Tibial nerve (tissue), 4 donors: ENCODE data around the gene RUFY4. TPM values are rescaled to one million over a fixed set of nuclear protein-coding genes. Genes with fewer than 3 reads are reported as not detected.

Experiments
- DNase-seq, 2 donors: peaks; one replicate each; pipeline ENCODE4 v3.0.0-alpha.2; 2019; ENCODE audit warnings: low spot score in 2 of 2
- H3K27ac ChIP-seq, 4 donors: fragments of 200-600 bp; sonication (generic) in 3 of 4; one replicate each; pipeline ENCODE4 v1.5.1; 2017 to 2019; ENCODE audit warnings: mild to moderate bottlenecking in 1 of 4
- H3K27me3 ChIP-seq, 2 donors: fragments of 200-600 bp; sonication (generic) in 1 of 2; one replicate each; pipeline versions ENCODE4 v1.5.1 to v1.6.0; 2017 to 2019
- H3K36me3 ChIP-seq, 3 donors: fragments of 200-600 bp; sonication (generic); one replicate each; pipeline ENCODE4 v1.5.1; 2018 to 2019
- H3K4me1 ChIP-seq, 4 donors: fragments of 200-600 bp; sonication (generic) in 3 of 4; one replicate each; pipeline ENCODE4 v1.5.1; 2017 to 2019
- H3K4me3 ChIP-seq, 4 donors: fragments of 200-600 bp; sonication (generic) in 3 of 4; one replicate each; pipeline ENCODE4 v1.5.1; 2017 to 2019; ENCODE audit warnings: mild to moderate bottlenecking in 1 of 4, moderate library complexity in 1 of 4
- H3K9me3 ChIP-seq, 4 donors: fragments of 200-600 bp; sonication (generic) in 3 of 4; one replicate each; pipeline ENCODE4 v1.5.1; 2017 to 2019
- EP300 ChIP-seq, 2 donors: sonication (generic); formaldehyde crosslinking; IDR thresholded peaks; one replicate each; pipeline ENCODE4 v1.6.1; 2017; ENCODE audit warnings: antibody characterized with exemption in 2 of 2, mild to moderate bottlenecking in 1 of 2
- POLR2A ChIP-seq, 2 donors: fragments of 450-650 bp; IDR thresholded peaks; one replicate each; pipeline ENCODE4 v1.6.1; 2017; ENCODE audit warnings: antibody characterized with exemption in 2 of 2, mild to moderate bottlenecking in 2 of 2, moderate library complexity in 2 of 2
- WGBS, 2 donors: methylation state at CpG; one replicate each; pipeline ENCODE4 v1.1.5; 2018; 5-methylcytosine and 5-hydroxymethylcytosine counted together
- total RNA-seq, 4 donors: library from RNA; depleted of rRNA; stranded (reverse); fragments of >200 nt; gene quantifications; one replicate each; pipeline ENCODE4 v1.1.0, GENCODE V29; 2016
- TF ChIP-seq, protein P1 (sequence below), 5 experiments: fragments of 200-600 bp in 3 of 5; fragments of 450-650 bp in 2 of 5; sonication (generic) in 3 of 5; IDR thresholded peaks; one replicate each; pipeline ENCODE4 v1.5.1; 2016 to 2019; ENCODE audit warnings: antibody characterized with exemption in 5 of 5, mild to moderate bottlenecking in 3 of 5, moderate library complexity in 2 of 5

RUFY4 gene
- total RNA-seq, 4 donors from 2014 or later = not detected

DNA sequence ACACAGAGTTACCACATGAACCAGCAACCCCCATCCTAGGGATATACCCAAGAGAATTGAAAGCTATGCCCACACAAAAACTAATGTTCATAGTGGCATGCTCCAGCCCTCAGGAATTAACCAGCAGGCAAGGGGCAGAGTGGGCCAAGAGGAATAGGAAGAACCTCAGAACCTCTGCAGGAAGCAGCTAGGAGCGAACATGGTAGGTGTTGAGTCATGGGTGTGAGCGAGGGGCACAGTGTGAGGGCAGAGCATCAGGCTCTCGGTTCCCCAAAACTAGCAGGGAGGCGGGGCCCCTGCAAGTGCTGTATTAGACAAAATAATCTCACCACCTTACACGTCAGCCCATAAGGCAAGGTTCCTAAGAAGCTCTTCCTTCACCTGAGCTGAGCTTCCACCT is 5.6 kb upstream of the RUFY4 start:
- no peak for TF ChIP-seq POLR2A (IDR thresholded peaks at IDR 0.05)
- peaks cover 0 to 11% of the 10 kb centered on the region in 2 donors for H3K27me3 ChIP-seq
- H3K9me3 ChIP-seq = no peaks in the 10 kb centered on the region
- no peak overlapping the region for H3K4me3 ChIP-seq
- H3K4me1 ChIP-seq = peaks cover 0 to 2% (median under 1%) of the 10 kb centered on the region in 4 donors
- no peaks in the 10 kb centered on the region for H3K36me3 ChIP-seq
- H3K27ac ChIP-seq = no peak overlapping the region
- 82 to 89% methylated on average over 5 of the region's 5 CpGs for WGBS, 2 donors
- no peak for DNase-seq

DNA sequence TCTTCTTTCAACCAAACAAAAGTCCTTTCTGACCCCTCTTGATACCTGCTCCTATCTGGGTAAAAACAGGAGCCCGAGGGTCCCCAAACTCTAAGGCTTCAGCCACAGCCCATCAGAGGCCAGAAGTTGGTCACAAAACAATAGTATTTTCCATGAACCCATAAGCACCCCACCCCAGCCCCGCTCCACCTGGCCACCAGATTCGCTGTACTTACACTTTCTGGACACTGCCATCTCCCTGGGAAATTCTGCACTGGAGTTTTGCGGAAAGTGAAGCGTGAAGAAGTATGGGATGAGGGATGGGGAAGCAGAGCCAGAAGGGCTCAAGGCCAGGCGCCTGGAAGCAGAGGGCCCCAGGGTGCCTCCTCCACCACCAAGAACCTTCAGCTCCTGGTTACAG is 5.2 kb upstream of the RUFY4 start:
- peaks cover 0 to 12% of the 10 kb centered on the region in 2 donors for H3K27me3 ChIP-seq
- DNase-seq = no peak
- H3K4me1 ChIP-seq = peaks cover 0 to 5% (median 2%) of the 10 kb centered on the region in 4 donors
- H3K27ac ChIP-seq = no peak overlapping the region
- H3K4me3 ChIP-seq = no peak overlapping the region
- WGBS, 2 donors = 89 to 92% methylated on average over 6 of the region's 6 CpGs
- TF ChIP-seq POLR2A (IDR thresholded peaks at IDR 0.05) (no peak), EP300 (IDR thresholded peaks at IDR 0.05) (no peak)
- TF ChIP-seq, protein P1, sequence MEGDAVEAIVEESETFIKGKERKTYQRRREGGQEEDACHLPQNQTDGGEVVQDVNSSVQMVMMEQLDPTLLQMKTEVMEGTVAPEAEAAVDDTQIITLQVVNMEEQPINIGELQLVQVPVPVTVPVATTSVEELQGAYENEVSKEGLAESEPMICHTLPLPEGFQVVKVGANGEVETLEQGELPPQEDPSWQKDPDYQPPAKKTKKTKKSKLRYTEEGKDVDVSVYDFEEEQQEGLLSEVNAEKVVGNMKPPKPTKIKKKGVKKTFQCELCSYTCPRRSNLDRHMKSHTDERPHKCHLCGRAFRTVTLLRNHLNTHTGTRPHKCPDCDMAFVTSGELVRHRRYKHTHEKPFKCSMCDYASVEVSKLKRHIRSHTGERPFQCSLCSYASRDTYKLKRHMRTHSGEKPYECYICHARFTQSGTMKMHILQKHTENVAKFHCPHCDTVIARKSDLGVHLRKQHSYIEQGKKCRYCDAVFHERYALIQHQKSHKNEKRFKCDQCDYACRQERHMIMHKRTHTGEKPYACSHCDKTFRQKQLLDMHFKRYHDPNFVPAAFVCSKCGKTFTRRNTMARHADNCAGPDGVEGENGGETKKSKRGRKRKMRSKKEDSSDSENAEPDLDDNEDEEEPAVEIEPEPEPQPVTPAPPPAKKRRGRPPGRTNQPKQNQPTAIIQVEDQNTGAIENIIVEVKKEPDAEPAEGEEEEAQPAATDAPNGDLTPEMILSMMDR (IDR thresholded peaks at IDR 0.05) = no peak
- H3K9me3 ChIP-seq = no peaks in the 10 kb centered on the region
- no peaks in the 10 kb centered on the region for H3K36me3 ChIP-seq

DNA sequence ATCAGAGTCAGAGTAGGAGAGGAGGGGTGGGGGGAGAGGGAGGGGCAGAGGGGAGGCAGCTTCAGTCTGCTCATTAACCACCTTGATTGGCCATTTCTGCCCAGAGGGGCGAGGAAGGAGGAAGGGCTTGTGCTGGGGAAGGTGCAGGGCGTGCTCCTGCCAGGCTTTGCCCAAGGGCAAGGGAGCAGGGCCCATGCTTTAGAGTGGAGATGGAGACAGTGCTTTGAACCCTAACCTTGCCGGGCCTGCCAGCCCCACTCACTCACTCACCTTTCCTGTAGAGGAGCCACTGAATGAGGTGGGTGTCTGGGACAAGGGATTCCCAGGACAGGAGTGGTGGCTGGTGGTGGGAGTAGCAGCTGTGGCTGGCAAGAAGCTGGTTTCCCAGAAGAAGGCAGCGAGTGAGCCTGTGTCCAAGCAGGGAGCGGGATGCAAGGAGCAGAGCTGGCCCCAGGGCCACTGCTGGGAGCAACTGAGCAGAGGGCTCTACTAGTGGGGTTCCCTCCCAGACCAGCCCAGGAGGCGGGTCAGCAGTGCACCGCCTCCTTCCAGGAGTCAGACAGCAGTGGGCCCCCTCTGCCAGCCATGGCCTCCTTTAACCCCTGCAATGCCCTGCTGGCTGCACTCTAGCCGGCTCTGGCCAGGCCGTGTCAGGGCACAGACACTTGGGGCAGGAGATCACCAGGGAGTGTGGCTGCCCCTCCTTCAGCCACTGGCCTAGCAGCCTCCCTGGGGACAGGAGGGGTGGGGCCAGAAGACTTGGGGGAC is 3.6 kb upstream of the RUFY4 start:
- H3K9me3 ChIP-seq = no peaks in the 10 kb centered on the region
- H3K36me3 ChIP-seq = no peaks in the 10 kb centered on the region
- H3K4me1 ChIP-seq = peaks cover 0 to 8% (median 2%) of the 10 kb centered on the region in 4 donors
- no peak overlapping the region for H3K27ac ChIP-seq
- TF ChIP-seq EP300 (IDR thresholded peaks at IDR 0.05) (no peak), POLR2A (IDR thresholded peaks at IDR 0.05) (no peak)
- TF ChIP-seq, protein P1 (IDR thresholded peaks at IDR 0.05) = no peak
- 44 to 76% methylated on average over 7 to 9 of the region's 9 CpGs for WGBS, 2 donors
- peaks cover 0 to 12% of the 10 kb centered on the region in 2 donors for H3K27me3 ChIP-seq
- H3K4me3 ChIP-seq = no peak overlapping the region
- DNase-seq = no peak

DNA sequence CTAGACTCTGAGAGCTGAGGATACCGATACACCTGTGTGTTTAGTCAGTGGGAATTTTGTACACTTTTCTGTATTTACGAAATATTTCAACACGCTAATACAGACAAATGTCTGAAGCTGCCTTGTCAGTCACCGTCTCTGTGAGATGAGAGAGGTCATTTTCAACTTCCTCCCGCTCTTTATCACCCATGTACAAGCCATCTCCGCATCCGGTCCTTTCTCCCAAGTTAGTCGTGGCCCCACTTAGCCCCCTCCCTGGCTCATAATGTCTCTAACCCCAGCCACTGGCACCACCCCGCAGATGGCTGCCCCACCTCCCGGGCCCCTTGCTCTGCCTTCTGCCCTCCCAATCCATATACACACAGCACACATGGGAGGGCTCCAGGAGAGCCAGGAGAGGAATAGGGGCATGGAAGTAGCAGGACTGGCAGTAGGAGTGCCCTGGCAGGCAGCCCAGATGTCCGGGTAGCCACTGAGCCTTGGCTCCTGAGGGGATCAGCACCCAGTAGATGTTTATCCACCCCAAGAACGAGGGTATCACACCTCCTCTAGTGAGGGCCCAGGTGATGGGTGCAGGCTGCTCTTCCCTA is 2.0 kb upstream of the RUFY4 start:
- no peak overlapping the region for H3K27ac ChIP-seq
- no peaks in the 10 kb centered on the region for H3K36me3 ChIP-seq
- WGBS, 2 donors = 55 to 58% methylated on average over 12 of the region's 12 CpGs
- no peak overlapping the region for H3K4me3 ChIP-seq
- H3K27me3 ChIP-seq = peaks cover 0 to 12% of the 10 kb centered on the region in 2 donors
- no peaks in the 10 kb centered on the region for H3K9me3 ChIP-seq
- DNase-seq = no peak
- TF ChIP-seq EP300 (IDR thresholded peaks at IDR 0.05) = no peak
- TF ChIP-seq, protein P1 (IDR thresholded peaks at IDR 0.05) = no peak
- TF ChIP-seq POLR2A (IDR thresholded peaks at IDR 0.05) = no peak
- H3K4me1 ChIP-seq = peaks cover 0 to 8% (median 2%) of the 10 kb centered on the region in 4 donors

DNA sequence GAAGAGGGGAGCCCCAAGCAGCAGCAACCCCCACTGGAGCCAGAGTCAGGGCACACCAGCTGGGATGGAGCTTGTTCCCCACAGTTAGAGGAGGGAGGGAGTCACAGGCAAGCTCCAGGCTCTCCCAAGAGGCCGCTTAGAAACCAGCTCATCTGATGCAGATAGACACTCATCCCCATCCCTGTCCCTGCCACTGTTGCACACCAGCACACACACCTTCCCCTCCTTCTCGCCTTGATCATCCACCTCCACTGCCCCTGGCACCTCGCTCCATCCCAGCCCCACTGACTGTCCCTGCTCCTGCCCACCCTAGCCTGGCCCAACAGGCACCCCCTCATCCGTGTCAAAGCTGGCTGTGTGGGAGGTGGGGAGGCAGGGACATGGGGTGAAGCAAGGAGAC is 1.5 kb upstream of the RUFY4 start:
- peaks cover 0 to 8% (median 2%) of the 10 kb centered on the region in 4 donors for H3K4me1 ChIP-seq
- peaks cover 0 to 12% of the 10 kb centered on the region in 2 donors for H3K27me3 ChIP-seq
- TF ChIP-seq, protein P1 (IDR thresholded peaks at IDR 0.05) = no peak
- TF ChIP-seq EP300 (IDR thresholded peaks at IDR 0.05) (no peak), POLR2A (IDR thresholded peaks at IDR 0.05) (no peak)
- 59 to 82% methylated on average over 4 of the region's 4 CpGs for WGBS, 2 donors
- no peak overlapping the region for H3K27ac ChIP-seq
- no peaks in the 10 kb centered on the region for H3K36me3 ChIP-seq
- no peaks in the 10 kb centered on the region for H3K9me3 ChIP-seq
- no peak for DNase-seq
- H3K4me3 ChIP-seq = no peak overlapping the region
